Small intestine (tissue), 7 donors: ENCODE results near the gene VPS37B. TPM values are rescaled to one million over a fixed set of nuclear protein-coding genes. Genes with fewer than 3 reads are reported as not detected.
A peak's percentile ranks its signal among the peaks of the same experiment; 100 is the strongest.

ENCODE experiments used
- DNase-seq, 2 donors: peaks; one replicate each; pipeline versions ENCODE4 v3.0.0 to v3.0.0-alpha.2; 2013
- FAIRE-seq: peaks from 2 replicates; lab custom pipeline; 2012; peaks lifted over from hg19 to GRCh38; lab: Jason Lieb, UNC
- H3K27ac ChIP-seq, 3 donors: one replicate each; pipeline ENCODE4 v1.5.1; 2013; ENCODE audit warnings: low read length in 2 of 3, mild to moderate bottlenecking in 2 of 3, control low read depth in 1 of 3, inconsistent platforms in 1 of 3, low read depth in 1 of 3, moderate library complexity in 1 of 3
- H3K27me3 ChIP-seq, 3 donors: one replicate each; pipeline ENCODE4 v1.6.1; 2013; ENCODE audit warnings: low read length in 3 of 3, inconsistent platforms in 1 of 3; ENCODE audit not compliant: control insufficient read depth in 3 of 3, insufficient read depth in 3 of 3
- H3K36me3 ChIP-seq, 3 donors: one replicate each; pipeline ENCODE4 v1.6.1; 2013; ENCODE audit warnings: low read length in 3 of 3, inconsistent platforms in 1 of 3, low read depth in 1 of 3, mild to moderate bottlenecking in 1 of 3, moderate library complexity in 1 of 3; ENCODE audit not compliant: control insufficient read depth in 3 of 3, insufficient read depth in 2 of 3
- H3K4me1 ChIP-seq, 3 donors: one replicate each; pipeline ENCODE4 v1.6.1; 2013; ENCODE audit warnings: low read length in 2 of 3, inconsistent platforms in 1 of 3, low read depth in 1 of 3, mild to moderate bottlenecking in 1 of 3, moderate library complexity in 1 of 3; ENCODE audit not compliant: control insufficient read depth in 3 of 3, insufficient read depth in 2 of 3
- H3K4me3 ChIP-seq, 3 donors: one replicate each; pipeline ENCODE4 v1.5.1; 2013; ENCODE audit warnings: low read length in 3 of 3, control low read depth in 1 of 3, inconsistent platforms in 1 of 3, low read depth in 1 of 3, mild to moderate bottlenecking in 1 of 3, moderate library complexity in 1 of 3
- H3K9me3 ChIP-seq, 2 donors: one replicate each; pipeline ENCODE4 v1.6.1; 2013; ENCODE audit warnings: low read depth in 1 of 2, low read length in 1 of 2; ENCODE audit not compliant: control insufficient read depth in 2 of 2, insufficient read depth in 1 of 2
- whole genome bisulfite sequencing, 3 donors: extraction: QIAGEN DNeasy Blood & Tissue Kit; methylation state at CpG; one replicate each; pipeline ENCODE4 v1.1.7; 2013; 5-methylcytosine and 5-hydroxymethylcytosine counted together
- polyA plus RNA-seq, 4 donors: library from polyadenylated mRNA; stranded (reverse) in 3 of 4; unstranded in 1 of 4; fragments of 200-250 nt in 3 of 4; fragments of 120-200 nt in 1 of 4; gene quantifications; one replicate each; pipeline versions ENCODE4 v1.2.1 to v1.2.3, GENCODE V29; 2013
- donor health status: healthy with polysubstance abuse.
- donor health status: control.
- donor health status: control.
- donor health status: Bipolar disorder and iron deficiency.
- donor health status: healthy.

The VPS37B gene
- polyA plus RNA-seq, 4 donors = 22.8 to 31.4 (median 25.1) TPM

GRCh38 chr12:122834921-122835749 lies 60.8 kb downstream of the VPS37B start, which contains the start of gene HIP1R:
TSS of gene HIP1R (plus strand) at chr12:122835457. CDS start at chr12:122835551, 94 bp downstream.
- H3K27ac ChIP-seq = peak within 1 kb of the TSS; percentile 90 to 91 (median 90)
- DNase-seq (peak; percentile 68 to 69), FAIRE-seq (no peak)
- peak within 1 kb of the TSS; percentile 70 to 94 (median 89) for H3K4me3 ChIP-seq
- 0 to 1% (median 1%) methylated on average over 18 to 85 of the region's 85 CpGs for WGBS, 3 donors
- no peaks in the 10 kb centered on the region for H3K27me3 ChIP-seq
- H3K9me3 ChIP-seq = no peaks in the 10 kb centered on the region
- peaks cover 0 to 10% (median 0%) of the 10 kb centered on the region in 3 donors for H3K36me3 ChIP-seq
- H3K4me1 ChIP-seq = peaks cover 4 to 38% (median 6%) of the 10 kb centered on the region in 3 donors

DNA sequence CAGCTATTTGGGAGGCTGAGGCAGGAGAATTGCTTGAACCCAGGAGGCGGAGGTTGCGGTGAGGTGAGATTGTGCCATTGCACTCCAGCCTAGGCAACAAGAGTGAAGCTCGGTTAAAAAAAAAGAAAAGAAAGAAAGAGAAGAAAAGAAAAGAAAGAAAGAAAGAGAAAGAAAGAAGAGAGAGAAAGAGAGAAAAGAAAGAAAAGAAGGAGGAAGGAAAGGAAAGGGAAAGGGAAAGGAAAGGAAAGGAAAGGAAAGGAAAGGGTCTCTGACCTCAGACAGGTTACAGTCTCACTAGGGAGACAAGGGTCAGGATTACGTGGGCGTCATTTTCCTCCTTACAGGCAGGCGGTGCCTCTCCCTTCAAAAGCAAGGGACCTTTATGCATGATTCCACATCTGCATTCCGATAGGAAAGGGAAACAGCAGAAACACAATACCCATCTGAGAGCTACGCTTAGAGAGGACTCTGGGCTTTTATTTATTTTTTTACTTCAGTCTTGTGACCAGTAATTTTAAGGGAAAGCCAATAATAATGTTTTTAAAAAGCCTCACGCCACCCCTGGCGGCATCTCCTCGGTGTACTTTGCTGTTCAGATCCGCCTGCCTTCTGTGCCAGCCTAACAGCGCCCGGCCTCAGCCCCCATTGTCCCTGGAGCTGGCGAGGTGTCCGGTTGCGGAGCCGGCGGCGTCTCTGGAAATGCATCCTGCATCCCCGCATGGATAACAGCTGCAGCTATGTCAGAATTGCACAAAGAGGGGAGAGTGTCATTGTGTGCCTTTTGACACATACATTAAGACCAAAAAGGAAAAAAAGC lies 61.6 kb downstream of the VPS37B start:
- Histone ChIP-seq H3K27ac (peak overlapping the region; percentile 87 to 90 (median 90)), H3K27me3 (no peaks in the 10 kb centered on the region), H3K4me1 (peaks cover 4 to 30% (median 4%) of the 10 kb centered on the region in 3 donors), H3K9me3 (no peaks in the 10 kb centered on the region), H3K4me3 (peak overlapping the region in 2 of 3 donors; percentile 38 to 94), H3K36me3 (peaks cover 0 to 3% (median 0%) of the 10 kb centered on the region in 3 donors)
- DNase-seq (peak; percentile 86 to 92), FAIRE-seq (no peak)
- WGBS, 3 donors = 15 to 18% (median 15%) methylated on average over 21 of the region's 21 CpGs

DNA sequence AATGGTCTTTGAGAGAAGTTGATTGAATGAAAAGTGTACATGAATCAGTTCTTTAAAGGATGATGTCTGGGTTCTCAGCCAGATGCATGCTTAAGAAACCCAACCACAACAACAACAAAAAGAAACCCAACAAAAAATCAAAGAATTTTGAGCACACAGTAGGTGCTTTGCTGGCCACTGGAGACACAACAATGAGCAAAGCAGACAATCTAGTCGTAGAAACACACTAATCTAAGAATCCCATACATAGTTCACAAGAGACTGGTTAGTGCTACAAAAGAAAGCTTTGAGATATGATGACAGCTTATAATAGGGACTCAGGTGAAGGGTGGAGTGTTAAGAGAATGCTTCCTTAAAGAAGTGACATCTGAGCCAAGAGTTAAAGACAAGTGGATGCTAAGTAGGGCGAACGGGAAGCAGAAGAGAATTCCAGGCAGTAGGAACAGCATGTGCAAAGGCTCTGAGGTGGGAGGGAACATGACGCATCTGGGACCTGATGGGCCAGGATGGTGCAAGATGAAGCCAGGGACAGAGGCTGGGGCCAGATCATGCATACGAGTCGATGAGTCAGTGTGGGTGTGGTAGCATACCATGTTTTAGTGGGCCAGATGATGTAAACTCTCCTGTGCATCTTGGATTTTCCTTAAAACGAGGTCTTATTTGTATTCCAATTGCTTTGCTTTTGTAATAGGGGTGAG lies 65.3 kb downstream of the VPS37B start:
- no peaks in the 10 kb centered on the region for H3K27me3 ChIP-seq
- WGBS, 3 donors = 51 to 65% (median 55%) methylated on average over 7 of the region's 7 CpGs
- no peak overlapping the region for H3K27ac ChIP-seq
- H3K9me3 ChIP-seq = no peaks in the 10 kb centered on the region
- H3K4me3 ChIP-seq = no peak overlapping the region
- H3K4me1 ChIP-seq = peaks cover 0 to 8% (median 0%) of the 10 kb centered on the region in 3 donors
- FAIRE-seq (no peak), DNase-seq (peak; percentile 36 to 81)
- no peaks in the 10 kb centered on the region for H3K36me3 ChIP-seq

DNA sequence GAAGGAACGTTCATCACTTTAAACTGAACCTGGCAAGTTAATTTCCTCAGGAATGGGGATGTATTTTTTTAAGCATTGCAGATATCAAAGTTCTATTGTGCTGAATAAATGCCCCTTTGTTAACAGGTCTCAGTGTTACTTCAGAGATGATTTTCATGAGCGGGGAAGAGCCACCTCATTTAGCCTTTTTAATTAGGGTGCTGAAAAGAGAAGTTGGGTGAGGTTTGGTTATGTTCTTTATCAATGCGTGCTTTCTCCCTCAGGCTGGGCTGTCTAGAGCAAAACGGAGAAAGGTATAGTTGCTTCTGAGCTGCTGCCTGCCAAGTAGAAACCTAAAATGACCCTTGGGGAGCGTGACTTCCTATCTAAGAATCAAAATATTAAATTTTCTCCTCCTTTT lies 68.7 kb downstream of the VPS37B start:
- Histone ChIP-seq H3K4me1 (peaks cover 0 to 3% (median 0%) of the 10 kb centered on the region in 3 donors), H3K27ac (peak overlapping the region in 1 of 3 donors; percentile 64), H3K9me3 (no peaks in the 10 kb centered on the region), H3K27me3 (no peaks in the 10 kb centered on the region), H3K4me3 (no peak overlapping the region), H3K36me3 (no peaks in the 10 kb centered on the region)
- FAIRE-seq = no peak
- 10 to 44% (median 21%) methylated on average over 5 of the region's 5 CpGs for WGBS, 3 donors
- DNase-seq = peak in 1 of 2 donors; percentile 25

- Histone ChIP-seq H3K27me3 (no peaks in the 10 kb centered on the region), H3K9me3 (no peaks in the 10 kb centered on the region), H3K36me3 (no peaks in the 10 kb centered on the region), H3K27ac (peak overlapping the region; percentile 34 to 72 (median 47)), H3K4me1 (peaks cover 0 to 3% (median 0%) of the 10 kb centered on the region in 3 donors), H3K4me3 (peak overlapping the region; percentile 6 to 20 (median 14))
- DNase-seq (peak; percentile 64 to 68), FAIRE-seq (peak; percentile 26)
- 6 to 28% (median 16%) methylated on average over 21 to 22 of the region's 22 CpGs for WGBS, 3 donors
Measured at GRCh38 chr12:122825773-122826724, 69.9 kb downstream of the VPS37B start.

- Histone ChIP-seq H3K4me3 (no peak overlapping the region), H3K36me3 (no peaks in the 10 kb centered on the region), H3K27me3 (no peaks in the 10 kb centered on the region), H3K27ac (peak overlapping the region in 1 of 3 donors; percentile 24), H3K9me3 (no peaks in the 10 kb centered on the region), H3K4me1 (peaks cover 0 to 3% (median 0%) of the 10 kb centered on the region in 3 donors)
- no peak for FAIRE-seq
- peak in 1 of 2 donors; percentile 91 for DNase-seq
- WGBS, 3 donors = 16 to 61% (median 33%) methylated on average over 11 of the region's 11 CpGs
Measured at GRCh38 chr12:122823429-122823828, 72.5 kb downstream of the VPS37B start.

DNA sequence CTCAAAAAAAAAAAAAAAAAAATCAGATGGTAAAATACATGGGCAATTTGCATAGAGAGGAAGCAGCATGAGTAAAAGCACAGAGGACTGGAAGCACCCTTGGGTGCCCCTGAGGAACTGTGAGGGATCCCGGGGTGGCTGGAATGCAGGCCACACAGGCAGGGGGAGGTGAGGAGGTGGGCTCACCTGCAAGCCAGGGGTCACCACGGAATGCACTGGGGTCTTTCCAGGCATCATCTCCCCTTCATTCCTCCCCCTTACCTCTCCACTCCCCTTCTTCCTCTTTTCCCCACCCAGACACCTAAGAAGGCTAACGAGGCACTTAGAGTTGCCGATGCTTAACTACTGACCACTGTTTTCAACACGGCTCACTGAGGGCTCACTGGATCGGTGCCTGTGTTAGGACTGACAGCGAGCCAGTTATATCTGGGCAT lies 75.1 kb downstream of the VPS37B start:
- H3K4me1 ChIP-seq = no peaks in the 10 kb centered on the region
- WGBS, 3 donors = 71 to 82% (median 77%) methylated on average over 7 of the region's 7 CpGs
- H3K9me3 ChIP-seq = no peaks in the 10 kb centered on the region
- no peak for FAIRE-seq
- no peaks in the 10 kb centered on the region for H3K27me3 ChIP-seq
- no peaks in the 10 kb centered on the region for H3K36me3 ChIP-seq
- H3K4me3 ChIP-seq = no peak overlapping the region
- DNase-seq = no peak
- no peak overlapping the region for H3K27ac ChIP-seq
